Measurements from ENCODE around the gene CPXM1.
A peak's percentile ranks its signal among the peaks of the same experiment; 100 is the strongest.

CPXM1 gene

GRCh38 chr20:2760297-2760951 is 40.0 kb downstream of the CPXM1 start:
- H3K4me1 ChIP-seq = no peaks in the 10 kb centered on the region
- H3K36me3 ChIP-seq (replicated peaks) = no peaks in the 10 kb centered on the region
- no peak for DNase-seq (ENCODE audit: low spot score in 2 of 2)
- H3K4me3 ChIP-seq = no peak overlapping the region
- H3K27me3 ChIP-seq (ENCODE audit: low read depth) = peaks cover 9% of the 10 kb centered on the region
- H3K9me3 ChIP-seq = no peaks in the 10 kb centered on the region
- in situ Hi-C loops (cut with MboI; ENCODE audit: low sequenced_read_pairs) = no loop called here

- in situ Hi-C loops (cut with MboI; ENCODE audit: low sequenced_read_pairs) = no loop called here
- H3K4me3 ChIP-seq = no peak overlapping the region
- DNase-seq (ENCODE audit: low spot score in 2 of 2) = no peak
- no peaks in the 10 kb centered on the region for H3K9me3 ChIP-seq
- H3K36me3 ChIP-seq (replicated peaks) = no peaks in the 10 kb centered on the region
- H3K4me1 ChIP-seq = no peaks in the 10 kb centered on the region
- peaks cover 9% of the 10 kb centered on the region for H3K27me3 ChIP-seq (ENCODE audit: low read depth)
These were observed 40.7 kb downstream of the CPXM1 start for GRCh38 chr20:2759603-2760296.

- peaks cover 9% of the 10 kb centered on the region for H3K27me3 ChIP-seq (ENCODE audit: low read depth)
- no peak overlapping the region for H3K4me3 ChIP-seq
- DNase-seq (ENCODE audit: low spot score in 2 of 2) = no peak
- no peaks in the 10 kb centered on the region for H3K4me1 ChIP-seq
- no peaks in the 10 kb centered on the region for H3K36me3 ChIP-seq (replicated peaks)
- in situ Hi-C loops (cut with MboI; ENCODE audit: low sequenced_read_pairs) = no loop called here
- H3K9me3 ChIP-seq = no peaks in the 10 kb centered on the region
These were observed 41.3 kb downstream of the CPXM1 start for GRCh38 chr20:2759143-2759542.

GRCh38 chr20:2757969-2758368 is 42.5 kb downstream of the CPXM1 start:
- H3K4me3 ChIP-seq = no peak overlapping the region
- no peaks in the 10 kb centered on the region for H3K9me3 ChIP-seq
- H3K27me3 ChIP-seq (ENCODE audit: low read depth) = peaks cover 9% of the 10 kb centered on the region
- in situ Hi-C loops (cut with MboI; ENCODE audit: low sequenced_read_pairs) = no loop called here
- H3K36me3 ChIP-seq (replicated peaks) = no peaks in the 10 kb centered on the region
- H3K4me1 ChIP-seq = no peaks in the 10 kb centered on the region
- no peak for DNase-seq (ENCODE audit: low spot score in 2 of 2)

- H3K4me1 ChIP-seq = no peaks in the 10 kb centered on the region; the same call in 1 of the 2 replicates
- peaks cover 9% of the 10 kb centered on the region for H3K27me3 ChIP-seq (ENCODE audit: low read depth)
- H3K36me3 ChIP-seq (replicated peaks) = no peaks in the 10 kb centered on the region
- in situ Hi-C loops (cut with MboI; ENCODE audit: low sequenced_read_pairs) = no loop called here
- H3K9me3 ChIP-seq = no peaks in the 10 kb centered on the region
- H3K4me3 ChIP-seq = no peak overlapping the region
- DNase-seq (ENCODE audit: low spot score in 2 of 2) = no peak
These were observed 43.4 kb downstream of the CPXM1 start for GRCh38 chr20:2757001-2757400.

GRCh38 chr20:2756056-2756611 is 44.3 kb downstream of the CPXM1 start:
- Histone ChIP-seq H3K9me3 (no peaks in the 10 kb centered on the region), H3K4me1 (no peaks in the 10 kb centered on the region; the same call in 1 of the 2 replicates), H3K36me3 (replicated peaks) (no peaks in the 10 kb centered on the region), H3K27me3 (ENCODE audit: low read depth) (peaks cover 9% of the 10 kb centered on the region), H3K4me3 (no peak overlapping the region)
- in situ Hi-C loops (cut with MboI; ENCODE audit: low sequenced_read_pairs) = no loop called here
- DNase-seq (ENCODE audit: low spot score in 2 of 2) = peak in 1 of 2 experiments; percentile 53

- Histone ChIP-seq H3K27me3 (ENCODE audit: low read depth) (peaks cover 9% of the 10 kb centered on the region), H3K36me3 (replicated peaks) (no peaks in the 10 kb centered on the region), H3K4me3 (no peak overlapping the region), H3K4me1 (no peaks in the 10 kb centered on the region; the same call in 1 of the 2 replicates), H3K9me3 (no peaks in the 10 kb centered on the region)
- in situ Hi-C loops (cut with MboI; ENCODE audit: low sequenced_read_pairs) = no loop called here
- DNase-seq (ENCODE audit: low spot score in 2 of 2) = no peak
These were observed 44.9 kb downstream of the CPXM1 start for GRCh38 chr20:2755451-2756055.

GRCh38 chr20:2754424-2754823 is 46.0 kb downstream of the CPXM1 start:
- in situ Hi-C loops (cut with MboI; ENCODE audit: low sequenced_read_pairs) = no loop called here
- H3K4me3 ChIP-seq = no peak overlapping the region
- H3K36me3 ChIP-seq (replicated peaks) = no peaks in the 10 kb centered on the region
- peaks cover 9% of the 10 kb centered on the region for H3K27me3 ChIP-seq (ENCODE audit: low read depth)
- no peaks in the 10 kb centered on the region for H3K9me3 ChIP-seq
- DNase-seq (ENCODE audit: low spot score in 2 of 2) = no peak
- H3K4me1 ChIP-seq = no peaks in the 10 kb centered on the region; the same call in 1 of the 2 replicates

- DNase-seq (ENCODE audit: low spot score in 2 of 2) = no peak
- H3K9me3 ChIP-seq = no peaks in the 10 kb centered on the region
- in situ Hi-C loops (cut with MboI; ENCODE audit: low sequenced_read_pairs) = no loop called here
- H3K27me3 ChIP-seq (ENCODE audit: low read depth) = peaks cover 9% of the 10 kb centered on the region
- no peaks in the 10 kb centered on the region for H3K36me3 ChIP-seq (replicated peaks)
- no peak overlapping the region for H3K4me3 ChIP-seq
- H3K4me1 ChIP-seq = no peaks in the 10 kb centered on the region; the same call in 1 of the 2 replicates
These were observed 46.9 kb downstream of the CPXM1 start for GRCh38 chr20:2753461-2754040.

GRCh38 chr20:2752567-2753460 is 47.6 kb downstream of the CPXM1 start:
- Histone ChIP-seq H3K4me3 (peak overlapping the region; percentile 43), H3K9me3 (no peaks in the 10 kb centered on the region), H3K36me3 (replicated peaks) (no peaks in the 10 kb centered on the region), H3K4me1 (no peaks in the 10 kb centered on the region; the same call in 1 of the 2 replicates), H3K27me3 (ENCODE audit: low read depth) (peaks cover 9% of the 10 kb centered on the region)
- DNase-seq (ENCODE audit: low spot score in 2 of 2) = peak; percentile 57 to 84
- in situ Hi-C loops (cut with MboI; ENCODE audit: low sequenced_read_pairs) = no loop called here

GRCh38 chr20:2751878-2752566 is 48.4 kb downstream of the CPXM1 start:
- peak in 1 of 2 experiments; percentile 68 for DNase-seq (ENCODE audit: low spot score in 2 of 2)
- in situ Hi-C loops (cut with MboI; ENCODE audit: low sequenced_read_pairs) = no loop called here
- Histone ChIP-seq H3K4me3 (peak overlapping the region; percentile 43), H3K4me1 (no peaks in the 10 kb centered on the region; the same call in 1 of the 2 replicates), H3K27me3 (ENCODE audit: low read depth) (peaks cover 9% of the 10 kb centered on the region), H3K9me3 (no peaks in the 10 kb centered on the region), H3K36me3 (replicated peaks) (no peaks in the 10 kb centered on the region)

- Histone ChIP-seq H3K27me3 (ENCODE audit: low read depth) (peaks cover 7% of the 10 kb centered on the region), H3K4me3 (no peak overlapping the region), H3K9me3 (no peaks in the 10 kb centered on the region), H3K36me3 (replicated peaks) (no peaks in the 10 kb centered on the region), H3K4me1 (no peaks in the 10 kb centered on the region; the same call in 1 of the 2 replicates)
- DNase-seq (ENCODE audit: low spot score in 2 of 2) = no peak
- in situ Hi-C loops (cut with MboI; ENCODE audit: low sequenced_read_pairs) = no loop called here
These were observed 49.0 kb downstream of the CPXM1 start for GRCh38 chr20:2751347-2751877.

Data from HAP-1 (cell line).